Neural progenitor cell (in vitro differentiated cells): ENCODE measurements around the gene SCAF8.

ENCODE experiments used
- CTCF ChIP-seq: fragments of 200-600 bp; sonication (generic); IDR thresholded peaks from 2 replicates; pipeline ENCODE4 v1.5.1; 2017; ENCODE audit warnings: antibody characterized with exemption, mild to moderate bottlenecking
- EZH2 ChIP-seq: fragments of 200-600 bp; sonication (generic); IDR thresholded peaks from 2 replicates; pipeline ENCODE4 v1.6.1; 2017; ENCODE audit warnings: antibody characterized with exemption, mild to moderate bottlenecking, moderate library complexity
- EZH2phosphoT487 ChIP-seq: fragments of 200-600 bp; sonication (generic); IDR thresholded peaks from 2 replicates; pipeline ENCODE4 v1.6.1; 2017; ENCODE audit warnings: antibody characterized with exemption

GRCh38 chr6:154706389-154706788 is 26.8 kb upstream of the SCAF8 start:
- no peak for TF ChIP-seq CTCF
- no peak for TF ChIP-seq EZH2
- TF ChIP-seq EZH2phosphoT487: no peak
